IMR-90 (cell line): ENCODE measurements around the gene KAT6B. TPM values are rescaled to one million over a fixed set of nuclear protein-coding genes. Genes with fewer than 3 reads are reported as not detected.

ENCODE experiments used
- ATAC-seq: fragments of 200-7000 bp; cut with Tn5 transposase; 2 replicates; pipeline ENCODE4 v1.9.1; 2020; ENCODE audit warnings: low read depth, mild to moderate bottlenecking, moderate library complexity
- BruUV-seq: library from RNA; stranded (reverse); fragments of 400-500 nt; replicated peaks from 2 replicates; lab custom pipeline; 2021; lab: Mats Ljungman, UMichigan
- CTCF ChIA-PET: fragments of 300-600 bp; formaldehyde crosslinking; extraction: SDS; loops from one replicate; lab custom pipeline; 2021; ENCODE audit warnings: antibody characterized with exemption; lab: Yijun Ruan, JAX
- POLR2A ChIA-PET: fragments of 300-600 bp; sonication (Branson Sonifier 250); formaldehyde crosslinking; loops from one replicate; lab custom pipeline; 2022; ENCODE audit warnings: antibody characterized with exemption; ENCODE audit not compliant: unreplicated experiment; lab: Charles Lee
- DNase-seq: peaks from one replicate; pipeline ENCODE4 v3.0.0; 2013
- H2AFZ ChIP-seq: replicated peaks from 2 replicates; pipeline ENCODE3; 2013; ENCODE audit warnings: low read length, mild to moderate bottlenecking; ENCODE audit not compliant: poor library complexity
- H2AK5ac ChIP-seq: 2 replicates; pipeline ENCODE4 v1.6.1; 2013; ENCODE audit warnings: low read depth, low read length, inconsistent platforms
- H2AK9ac ChIP-seq: replicated peaks from 2 replicates; pipeline ENCODE3; 2013; ENCODE audit warnings: mild to moderate bottlenecking, low read depth, low read length, moderate library complexity; ENCODE audit not compliant: poor library complexity
- H2BK120ac ChIP-seq: 2 replicates; pipeline ENCODE4 v1.6.1; 2013; ENCODE audit warnings: low read depth, low read length, inconsistent platforms
- H2BK15ac ChIP-seq: 3 replicates; pipeline ENCODE4 v1.6.1; 2013; ENCODE audit warnings: low read depth, low read length, inconsistent platforms
- H2BK20ac ChIP-seq: 2 replicates; pipeline ENCODE4 v1.6.1; 2013; ENCODE audit warnings: low read depth, mild to moderate bottlenecking, inconsistent platforms, low read length, moderate library complexity
- H2BK5ac ChIP-seq: 2 replicates; pipeline ENCODE4 v1.6.1; 2013; ENCODE audit warnings: mild to moderate bottlenecking, low read depth, low read length, inconsistent platforms; ENCODE audit not compliant: poor library complexity, severe bottlenecking
- H3K14ac ChIP-seq: replicated peaks from 2 replicates; pipeline ENCODE4 v1.6.1; 2013; ENCODE audit warnings: low read depth, low read length, inconsistent platforms
- H3K18ac ChIP-seq: 2 replicates; pipeline ENCODE4 v1.6.1; 2013; ENCODE audit warnings: low read depth, low read length, control low read depth
- H3K23ac ChIP-seq: 2 replicates; pipeline ENCODE4 v1.6.1; 2013; ENCODE audit warnings: low read depth, low read length, inconsistent platforms
- H3K27ac ChIP-seq: 2 replicates; pipeline ENCODE4 v1.5.1; 2013; ENCODE audit warnings: mild to moderate bottlenecking, control low read depth, low read length; ENCODE audit not compliant: insufficient read depth
- H3K27me3 ChIP-seq: 2 replicates; pipeline ENCODE4 v1.6.1; 2013; ENCODE audit warnings: low read length; ENCODE audit not compliant: control insufficient read depth, insufficient read depth
- H3K36me3 ChIP-seq: 2 replicates; pipeline ENCODE4 v1.6.1; 2013; ENCODE audit warnings: low read length, mixed read lengths; ENCODE audit not compliant: control insufficient read depth, insufficient read depth
- H3K4ac ChIP-seq: 2 replicates; pipeline ENCODE4 v1.6.1; 2013; ENCODE audit warnings: low read depth, low read length, inconsistent platforms
- H3K4me1 ChIP-seq: 2 replicates; pipeline ENCODE4 v1.6.1; 2013; ENCODE audit warnings: low read length, mixed read lengths; ENCODE audit not compliant: control insufficient read depth, insufficient read depth
- H3K4me2 ChIP-seq: 2 replicates; pipeline ENCODE4 v1.6.1; 2013; ENCODE audit warnings: low read depth, mild to moderate bottlenecking, control low read depth, low read length, moderate library complexity
- H3K4me3 ChIP-seq: 2 replicates; pipeline ENCODE4 v1.5.1; 2013; ENCODE audit warnings: low read depth, mild to moderate bottlenecking, control low read depth, low read length, moderate library complexity; ENCODE audit not compliant: insufficient read depth
- H3K56ac ChIP-seq: 2 replicates; pipeline ENCODE4 v1.6.1; 2013; ENCODE audit warnings: low read length, inconsistent platforms; ENCODE audit not compliant: insufficient read depth; ENCODE audit errors: extremely low read depth
- H3K79me1 ChIP-seq, 2 experiments: 2 replicates each; pipeline ENCODE4 v1.6.1; 2013; ENCODE audit warnings: low read length in 2 of 2, inconsistent platforms in 1 of 2, low read depth in 1 of 2
- H3K9ac ChIP-seq: 2 replicates; pipeline ENCODE4 v1.6.1; 2013; ENCODE audit warnings: low read depth, low read length, control low read depth
- H3K9me1 ChIP-seq: 2 replicates; pipeline ENCODE4 v1.6.1; 2013; ENCODE audit warnings: low read length, inconsistent platforms; ENCODE audit not compliant: insufficient read depth
- H3K9me3 ChIP-seq: 2 replicates; pipeline ENCODE4 v1.6.1; 2013; ENCODE audit warnings: low read length; ENCODE audit not compliant: control insufficient read depth, insufficient read depth
- H4K20me1 ChIP-seq: 2 replicates; pipeline ENCODE4 v1.6.1; 2013; ENCODE audit warnings: low read length, inconsistent platforms; ENCODE audit not compliant: insufficient read depth
- H4K5ac ChIP-seq: 2 replicates; pipeline ENCODE4 v1.6.1; 2013; ENCODE audit warnings: mild to moderate bottlenecking, low read depth, low read length, control low read depth
- H4K8ac ChIP-seq, 2 experiments: 2 replicates each; pipeline ENCODE4 v1.6.1; 2013; ENCODE audit warnings: low read depth in 2 of 2, low read length in 2 of 2, control low read depth in 1 of 2, inconsistent platforms in 1 of 2
- H4K91ac ChIP-seq: 2 replicates; pipeline ENCODE4 v1.6.1; 2013; ENCODE audit warnings: low read depth, low read length, inconsistent platforms; ENCODE audit not compliant: insufficient read depth
- CEBPB ChIP-seq: IDR thresholded peaks from 2 replicates; pipeline ENCODE4 v1.6.1; 2012; ENCODE audit warnings: low read depth, low read length, improper control_type of control experiment
- CHD1 ChIP-seq: IDR thresholded peaks from 2 replicates; pipeline ENCODE4 v1.6.1; 2012; ENCODE audit warnings: low read depth, low read length, improper control_type of control experiment
- SMC3 ChIP-seq: fragments of 150-350 bp; IDR thresholded peaks from 2 replicates; pipeline ENCODE4 v1.6.1; 2016; ENCODE audit warnings: low read depth, mild to moderate bottlenecking, antibody characterized with exemption, low read length, moderate library complexity
- WGBS, 2 experiments: methylation state at CpG; one replicate each; pipeline versions ENCODE4 v1.1.5 to v1.1.7; 2013; ENCODE audit warnings: missing lambda C conversion rate in 2 of 2; ENCODE audit not compliant: insufficient read length in 1 of 2; ENCODE audit errors: extremely low coverage in 2 of 2; 5-methylcytosine and 5-hydroxymethylcytosine counted together
- dilution Hi-C: fragments of 300-500 bp; cut with HindIII; formaldehyde crosslinking; loops from one replicate; pipeline ENCODE4 v1.14.3; 2018; ENCODE audit warnings: low sequenced_read_pairs; ENCODE audit not compliant: unreplicated experiment
- in situ Hi-C: fragments of 300-500 bp; cut with MboI; formaldehyde crosslinking; loops from 3 replicates; pipeline ENCODE4 v1.14.3; 2019; ENCODE audit warnings: low sequenced_read_pairs, inconsistent platforms, mixed read lengths
- intact Hi-C: fragments of 100-400 bp; cut with micrococcal nuclease; formaldehyde crosslinking; loops from 2 replicates; pipeline ENCODE4 v1.10.0; 2022
- polyA plus RNA-seq, 3 experiments: library from polyadenylated mRNA; depleted of rRNA; stranded (reverse); fragments of >200 nt; gene quantifications; 2 replicates each; pipeline ENCODE4 v1.2.3, GENCODE V29; 2012; ENCODE audit warnings: low replicate concordance in 1 of 3
- total RNA-seq: library from RNA; depleted of rRNA; stranded (reverse); fragments of >200 nt; gene quantifications from 2 replicates; pipeline ENCODE4 v1.2.3, GENCODE V29; 2012
- TF ChIP-seq, protein P1 (sequence below): fragments of 150-350 bp; IDR thresholded peaks from 2 replicates; pipeline ENCODE4 v1.6.1; 2017; ENCODE audit warnings: mild to moderate bottlenecking, antibody characterized with exemption, low read length, low read depth

KAT6B gene
- total and polyA plus RNA-seq, 2 of the 4 experiments (the other 2 are of a cell fraction): 8.8 to 28.1 TPM

GRCh38 chr10:74910976-74911350 lies 84.6 kb downstream of the KAT6B start:
- Histone ChIP-seq H3K4me2 (peak overlapping the region; percentile 70), H2BK15ac (no peak overlapping the region), H4K20me1 (peaks cover 5% of the 10 kb centered on the region; the same call in 1 of the 2 replicates), H2AFZ (no peak overlapping the region), H3K9me3 (no peaks in the 10 kb centered on the region), H2AK5ac (no peak overlapping the region), H3K18ac (peak overlapping the region; percentile 93; the same call in 1 of the 2 replicates), H2BK5ac (peak overlapping the region; percentile 73), H3K27ac (peak overlapping the region; percentile 94), H3K23ac (no peak overlapping the region), H3K4me1 (peaks cover 17% of the 10 kb centered on the region), H3K9me1 (peaks cover 12% of the 10 kb centered on the region), H3K56ac (no peak overlapping the region), H3K79me1 (peaks cover 43 to 69% of the 10 kb centered on the region in 2 experiments), H3K4ac (0 out of 2 replicates have a peak overlapping the region, but pooled peaks have one; percentile 41), H4K91ac (no peak overlapping the region), H2AK9ac (no peak overlapping the region), H4K8ac (no peak overlapping the region), H3K9ac (peak overlapping the region; percentile 49), H2BK20ac (no peak overlapping the region), H3K14ac (no peak overlapping the region), H4K5ac (peak overlapping the region; percentile 92; the same call in 1 of the 2 replicates), H3K27me3 (no peaks in the 10 kb centered on the region), H3K36me3 (no peaks in the 10 kb centered on the region), H3K4me3 (no peak overlapping the region), H2BK120ac (peak overlapping the region; percentile 60; the same call in 1 of the 2 replicates)
- peak; percentile 92 for ATAC-seq
- DNase-seq: peak; percentile 84
- no TSS peak for BruUV-seq
- in situ Hi-C loops: no loop called here
- WGBS, 2 experiments: no CpG with 5 or more reads among the region's 2 CpGs
- ChIA-PET POLR2A (no interaction called here), CTCF (interaction anchor here (0.6 kb wide), 1 partner anchor 1477 kb away, joined by 3 read pairs; no protein-coding TSS in a partner anchor)
- peak; percentile 31; the same call in 1 of the 2 replicates for TF ChIP-seq CEBPB
- TF ChIP-seq, protein P1, sequence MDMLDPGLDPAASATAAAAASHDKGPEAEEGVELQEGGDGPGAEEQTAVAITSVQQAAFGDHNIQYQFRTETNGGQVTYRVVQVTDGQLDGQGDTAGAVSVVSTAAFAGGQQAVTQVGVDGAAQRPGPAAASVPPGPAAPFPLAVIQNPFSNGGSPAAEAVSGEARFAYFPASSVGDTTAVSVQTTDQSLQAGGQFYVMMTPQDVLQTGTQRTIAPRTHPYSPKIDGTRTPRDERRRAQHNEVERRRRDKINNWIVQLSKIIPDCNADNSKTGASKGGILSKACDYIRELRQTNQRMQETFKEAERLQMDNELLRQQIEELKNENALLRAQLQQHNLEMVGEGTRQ: no peak
- no peak for TF ChIP-seq SMC3
- TF ChIP-seq CHD1: no peak
- intact Hi-C loops: loop anchor here (10.0 kb wide), 1 partner anchor 366 kb away; no protein-coding TSS in a partner anchor
- dilution Hi-C loops: no loop called here
